ENCODE data around the gene EFCAB9. TPM values are rescaled to one million over a fixed set of nuclear protein-coding genes. Genes with fewer than 3 reads are reported as not detected.

EFCAB9 gene
- total RNA-seq, 1 donor from 2014 or later, result not detected

- DNase-seq, result no peak
- intact Hi-C loops (cut with DNase I), result no loop called here
- H3K9me3 ChIP-seq, result peaks cover 26% of the 10 kb centered on the region
- no peak for ATAC-seq
- H3K27ac ChIP-seq, result no peak overlapping the region
- H3K36me3 ChIP-seq, result no peaks in the 10 kb centered on the region
- TF ChIP-seq, protein P1, sequence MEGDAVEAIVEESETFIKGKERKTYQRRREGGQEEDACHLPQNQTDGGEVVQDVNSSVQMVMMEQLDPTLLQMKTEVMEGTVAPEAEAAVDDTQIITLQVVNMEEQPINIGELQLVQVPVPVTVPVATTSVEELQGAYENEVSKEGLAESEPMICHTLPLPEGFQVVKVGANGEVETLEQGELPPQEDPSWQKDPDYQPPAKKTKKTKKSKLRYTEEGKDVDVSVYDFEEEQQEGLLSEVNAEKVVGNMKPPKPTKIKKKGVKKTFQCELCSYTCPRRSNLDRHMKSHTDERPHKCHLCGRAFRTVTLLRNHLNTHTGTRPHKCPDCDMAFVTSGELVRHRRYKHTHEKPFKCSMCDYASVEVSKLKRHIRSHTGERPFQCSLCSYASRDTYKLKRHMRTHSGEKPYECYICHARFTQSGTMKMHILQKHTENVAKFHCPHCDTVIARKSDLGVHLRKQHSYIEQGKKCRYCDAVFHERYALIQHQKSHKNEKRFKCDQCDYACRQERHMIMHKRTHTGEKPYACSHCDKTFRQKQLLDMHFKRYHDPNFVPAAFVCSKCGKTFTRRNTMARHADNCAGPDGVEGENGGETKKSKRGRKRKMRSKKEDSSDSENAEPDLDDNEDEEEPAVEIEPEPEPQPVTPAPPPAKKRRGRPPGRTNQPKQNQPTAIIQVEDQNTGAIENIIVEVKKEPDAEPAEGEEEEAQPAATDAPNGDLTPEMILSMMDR (IDR thresholded peaks at IDR 0.05), result no peak
- no peaks in the 10 kb centered on the region for H3K4me1 ChIP-seq
- no peaks in the 10 kb centered on the region for H3K27me3 ChIP-seq (ENCODE audit: low read depth)
- H3K4me3 ChIP-seq, result no peak overlapping the region
Measured at GRCh38 chr5:172248637-172249036, 54.7 kb downstream of the EFCAB9 start.

DNA sequence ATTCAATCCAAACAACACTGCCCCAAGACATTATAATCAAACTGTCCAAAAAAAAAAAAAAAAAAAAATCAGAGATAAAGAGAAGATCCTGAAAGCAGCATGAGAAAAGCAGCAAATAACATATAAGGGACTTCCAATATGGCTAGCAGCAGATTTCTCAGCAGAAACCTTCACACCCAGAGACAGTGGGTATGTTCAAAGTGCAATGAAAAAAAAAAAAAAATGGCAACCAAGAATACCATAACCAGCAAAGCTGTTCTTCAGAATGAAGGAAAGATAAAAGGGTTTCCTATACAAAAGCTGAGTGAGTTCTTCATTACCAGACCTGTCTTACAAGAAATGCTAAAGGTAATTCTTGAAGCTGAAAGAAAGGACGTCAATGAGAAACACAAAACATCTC, 57.4 kb downstream of the EFCAB9 start:
- intact Hi-C loops (cut with DNase I), result no loop called here
- Histone ChIP-seq H3K36me3 (peaks cover 10% of the 10 kb centered on the region), H3K4me3 (no peak overlapping the region), H3K9me3 (peaks cover 26% of the 10 kb centered on the region), H3K4me1 (no peaks in the 10 kb centered on the region), H3K27me3 (ENCODE audit: low read depth) (no peaks in the 10 kb centered on the region), H3K27ac (no peak overlapping the region)
- ATAC-seq (no peak), DNase-seq (no peak)
- TF ChIP-seq, protein P1 (IDR thresholded peaks at IDR 0.05), result no peak

- Histone ChIP-seq H3K9me3 (peaks cover 26% of the 10 kb centered on the region), H3K36me3 (peaks cover 10% of the 10 kb centered on the region), H3K27me3 (ENCODE audit: low read depth) (no peaks in the 10 kb centered on the region), H3K4me1 (no peaks in the 10 kb centered on the region), H3K27ac (no peak overlapping the region), H3K4me3 (no peak overlapping the region)
- TF ChIP-seq, protein P1 (IDR thresholded peaks at IDR 0.05), result no peak
- DNase-seq (no peak), ATAC-seq (no peak)
- intact Hi-C loops (cut with DNase I), result no loop called here
Measured at GRCh38 chr5:172252501-172252900, 58.5 kb downstream of the EFCAB9 start.

Other genes starting within 250 kb of the EFCAB9 start
- gene FBXW11, start 187.5 kb upstream of the EFCAB9 start, total RNA-seq, result 52.8 TPM
- gene STK10, start 5.9 kb upstream of the EFCAB9 start, total RNA-seq, result 72.5 TPM
- 15.8 TPM for gene UBTD2, start 89.6 kb downstream of the EFCAB9 start, total RNA-seq